ENCODE measurements around the gene BIRC7. TPM values are rescaled to one million over a fixed set of nuclear protein-coding genes. Genes with fewer than 3 reads are reported as not detected.
A peak's percentile ranks its signal among the peaks of the same experiment; 100 is the strongest.

Gene BIRC7
- total and polyA plus RNA-seq, 2 of the 4 experiments (the other 2 are of a cell fraction) = not detected

- Histone ChIP-seq H4K91ac (ENCODE audit: insufficient read depth, low read depth, low read length) (no peak overlapping the region), H2AFZ (replicated peaks; ENCODE audit: low read length, poor library complexity) (no peak overlapping the region), H3K36me3 (ENCODE audit: control insufficient read depth, insufficient read depth, low read length) (no peaks in the 10 kb centered on the region), H2AK5ac (ENCODE audit: low read depth, low read length) (0 out of 2 replicates have a peak overlapping the region, but pooled peaks have one; percentile 39), H3K27me3 (ENCODE audit: control insufficient read depth, insufficient read depth, low read length) (peaks cover 28% of the 10 kb centered on the region), H2BK5ac (ENCODE audit: low read depth, low read length, poor library complexity, severe bottlenecking) (no peak overlapping the region), H3K79me1 (ENCODE audit: low read depth in 1 of 2, low read length in 2 of 2) (peaks cover under 1 to 5% of the 10 kb centered on the region in 2 experiments; a peak in 2 of 4 replicates), H3K27ac (ENCODE audit: insufficient read depth, low read length) (no peak overlapping the region), H4K5ac (ENCODE audit: low read depth, low read length) (no peak overlapping the region), H3K18ac (ENCODE audit: low read depth, low read length) (no peak overlapping the region), H3K14ac (replicated peaks; ENCODE audit: low read depth, low read length) (no peak overlapping the region), H3K4me3 (ENCODE audit: insufficient read depth, low read depth, low read length) (no peak overlapping the region), H4K20me1 (ENCODE audit: insufficient read depth, low read length) (peaks cover 19% of the 10 kb centered on the region), H3K9me1 (ENCODE audit: insufficient read depth, low read length) (no peaks in the 10 kb centered on the region), H2BK20ac (ENCODE audit: low read depth, low read length) (no peak overlapping the region), H4K8ac (ENCODE audit: low read depth in 2 of 2, low read length in 2 of 2) (no peak overlapping the region), H2BK120ac (ENCODE audit: low read depth, low read length) (no peak overlapping the region), H2AK9ac (replicated peaks; ENCODE audit: low read depth, low read length, poor library complexity) (no peak overlapping the region), H3K4ac (ENCODE audit: low read depth, low read length) (no peak overlapping the region), H3K9ac (ENCODE audit: low read depth, low read length) (no peak overlapping the region), H3K4me1 (ENCODE audit: control insufficient read depth, insufficient read depth, low read length) (peaks cover 13% of the 10 kb centered on the region), H3K56ac (ENCODE audit: extremely low read depth, insufficient read depth, low read length) (no peak overlapping the region), H3K23ac (ENCODE audit: low read depth, low read length) (no peak overlapping the region), H3K9me3 (ENCODE audit: control insufficient read depth, insufficient read depth, low read length) (no peaks in the 10 kb centered on the region), H2BK15ac (ENCODE audit: low read depth, low read length) (no peak overlapping the region), H3K4me2 (ENCODE audit: low read depth, low read length) (no peak overlapping the region)
- in situ Hi-C loops (cut with MboI; ENCODE audit: low sequenced_read_pairs) = no loop called here
- dilution Hi-C loops (cut with HindIII; ENCODE audit: low sequenced_read_pairs, unreplicated experiment) = no loop called here
- intact Hi-C loops (cut with micrococcal nuclease) = loop anchor here (5.0 kb wide), 2 partner anchors 52 to 162 kb away; partner anchors contain the start of gene ARFGAP1
- TF ChIP-seq, protein P1, sequence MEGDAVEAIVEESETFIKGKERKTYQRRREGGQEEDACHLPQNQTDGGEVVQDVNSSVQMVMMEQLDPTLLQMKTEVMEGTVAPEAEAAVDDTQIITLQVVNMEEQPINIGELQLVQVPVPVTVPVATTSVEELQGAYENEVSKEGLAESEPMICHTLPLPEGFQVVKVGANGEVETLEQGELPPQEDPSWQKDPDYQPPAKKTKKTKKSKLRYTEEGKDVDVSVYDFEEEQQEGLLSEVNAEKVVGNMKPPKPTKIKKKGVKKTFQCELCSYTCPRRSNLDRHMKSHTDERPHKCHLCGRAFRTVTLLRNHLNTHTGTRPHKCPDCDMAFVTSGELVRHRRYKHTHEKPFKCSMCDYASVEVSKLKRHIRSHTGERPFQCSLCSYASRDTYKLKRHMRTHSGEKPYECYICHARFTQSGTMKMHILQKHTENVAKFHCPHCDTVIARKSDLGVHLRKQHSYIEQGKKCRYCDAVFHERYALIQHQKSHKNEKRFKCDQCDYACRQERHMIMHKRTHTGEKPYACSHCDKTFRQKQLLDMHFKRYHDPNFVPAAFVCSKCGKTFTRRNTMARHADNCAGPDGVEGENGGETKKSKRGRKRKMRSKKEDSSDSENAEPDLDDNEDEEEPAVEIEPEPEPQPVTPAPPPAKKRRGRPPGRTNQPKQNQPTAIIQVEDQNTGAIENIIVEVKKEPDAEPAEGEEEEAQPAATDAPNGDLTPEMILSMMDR (conservative IDR thresholded peaks at IDR 0.05; ENCODE audit: low read depth, low read length) = no peak
- TF ChIP-seq MAFK (IDR thresholded peaks at IDR 0.05; ENCODE audit: low read depth, low read length) = no peak
- TF ChIP-seq MXI1 (IDR thresholded peaks at IDR 0.05; ENCODE audit: borderline replicate concordance, low read depth, low read length) = no peak
- TF ChIP-seq CEBPB (IDR thresholded peaks at IDR 0.05; ENCODE audit: low read depth, low read length) = no peak
- no peak for TF ChIP-seq CHD1 (IDR thresholded peaks at IDR 0.05; ENCODE audit: low read depth, low read length)
- no peak for TF ChIP-seq SMC3 (IDR thresholded peaks at IDR 0.05; ENCODE audit: low read depth, low read length)
- no peak for TF ChIP-seq POLR2A (IDR thresholded peaks at IDR 0.05; ENCODE audit: low read depth, low read length)
- ChIA-PET POLR2A (ENCODE audit: unreplicated experiment) (no interaction called here), CTCF (no interaction called here)
- BruUV-seq (replicated peaks) = no TSS peak
- no peak for DNase-seq
- 70% methylated on average over 12 of the region's 25 CpGs; no CpG with 5 or more reads in 1 of the 2 experiments for WGBS, 2 experiments (ENCODE audit: extremely low coverage in 2 of 2, insufficient read length in 1 of 2)
- no peak for ATAC-seq (ENCODE audit: low read depth)
Observed at GRCh38 chr20:63219866-63220521, 15.7 kb upstream of the BIRC7 start.

All from IMR-90 (cell line).